Liver (tissue), 9 donors: ENCODE data around the gene ANXA11. TPM values are rescaled to one million over a fixed set of nuclear protein-coding genes. Genes with fewer than 3 reads are reported as not detected.

ENCODE experiments used
- DNase-seq: peaks from one replicate; pipeline ENCODE4 v3.0.0-alpha.2; 2017; ENCODE audit warnings: low spot score
- H3K27ac ChIP-seq, 2 donors: one replicate each; pipeline ENCODE4 v1.7.0; 2013; ENCODE audit warnings: inconsistent platforms in 2 of 2, low read length in 2 of 2, control low read depth in 1 of 2, low read depth in 1 of 2, mild to moderate bottlenecking in 1 of 2
- H3K27me3 ChIP-seq, 4 donors: one replicate each; pipeline versions ENCODE4 v1.6.1 to v1.7.0; 2013; ENCODE audit warnings: low read length in 3 of 4, inconsistent platforms in 1 of 4, mild to moderate bottlenecking in 1 of 4, moderate library complexity in 1 of 4; ENCODE audit not compliant: control insufficient read depth in 4 of 4, insufficient read depth in 4 of 4
- H3K36me3 ChIP-seq, 4 donors: one replicate each; pipeline versions ENCODE4 v1.6.1 to v1.7.0; 2013; ENCODE audit warnings: low read length in 3 of 4, mild to moderate bottlenecking in 3 of 4, low read depth in 1 of 4, moderate library complexity in 1 of 4; ENCODE audit not compliant: control insufficient read depth in 4 of 4, insufficient read depth in 3 of 4
- H3K4me1 ChIP-seq, 4 donors: one replicate each; pipeline versions ENCODE4 v1.6.1 to v1.7.0; 2013; ENCODE audit warnings: low read length in 3 of 4, mild to moderate bottlenecking in 3 of 4, moderate library complexity in 1 of 4; ENCODE audit not compliant: control insufficient read depth in 4 of 4, insufficient read depth in 4 of 4
- H3K4me3 ChIP-seq, 3 donors: one replicate each; pipeline versions ENCODE4 v1.6.1 to v1.7.0; 2013; ENCODE audit warnings: low read length in 3 of 3, control low read depth in 1 of 3, low read depth in 1 of 3, mild to moderate bottlenecking in 1 of 3
- H3K9ac ChIP-seq, 2 donors: one replicate each; pipeline ENCODE4 v1.7.0; 2013; ENCODE audit warnings: low read length in 2 of 2, mild to moderate bottlenecking in 2 of 2, moderate library complexity in 2 of 2, control low read depth in 1 of 2, low read depth in 1 of 2
- H3K9me3 ChIP-seq, 4 donors: one replicate each; pipeline versions ENCODE4 v1.6.1 to v1.7.0; 2013; ENCODE audit warnings: low read length in 3 of 4; ENCODE audit not compliant: control insufficient read depth in 4 of 4
- CTCF ChIP-seq: fragments of 150-350 bp; IDR thresholded peaks from 2 replicates; pipeline ENCODE4 v1.5.1; 2017; ENCODE audit warnings: improper control_type of control experiment, low read depth, low read length; ENCODE audit not compliant: missing input control
- FOXA1 ChIP-seq: IDR thresholded peaks from 2 replicates; pipeline ENCODE4 v1.6.1; 2016; ENCODE audit warnings: antibody characterized with exemption
- FOXA2 ChIP-seq: IDR thresholded peaks from 2 replicates; pipeline ENCODE4 v1.6.1; 2016; ENCODE audit warnings: antibody characterized with exemption
- JUND ChIP-seq, 2 donors: IDR thresholded peaks; 2 replicates each; pipeline ENCODE4 v1.6.1; 2016; ENCODE audit warnings: antibody characterized with exemption in 2 of 2
- MAX ChIP-seq: IDR thresholded peaks from 2 replicates; pipeline ENCODE4 v1.6.1; 2016; ENCODE audit warnings: antibody characterized with exemption
- RAD21 ChIP-seq, 2 donors: IDR thresholded peaks; 2 replicates each; pipeline ENCODE4 v1.6.1; 2016; ENCODE audit warnings: antibody characterized with exemption in 2 of 2, mild to moderate bottlenecking in 2 of 2
- RXRA ChIP-seq, 2 donors: IDR thresholded peaks; 2 replicates each; pipeline ENCODE4 v1.6.1; 2017 to 2018; ENCODE audit warnings: antibody characterized with exemption in 2 of 2, mild to moderate bottlenecking in 1 of 2
- SP1 ChIP-seq: IDR thresholded peaks from 2 replicates; pipeline ENCODE4 v1.6.1; 2018; ENCODE audit warnings: antibody characterized with exemption, mild to moderate bottlenecking
- TAF1 ChIP-seq: conservative IDR thresholded peaks from 2 replicates; pipeline ENCODE4 v1.6.1; 2016; ENCODE audit warnings: antibody characterized with exemption, mild to moderate bottlenecking
- YY1 ChIP-seq: IDR thresholded peaks from 2 replicates; pipeline ENCODE4 v1.6.1; 2016; ENCODE audit warnings: antibody characterized with exemption, mild to moderate bottlenecking
- WGBS: extraction: QIAGEN DNeasy Blood & Tissue Kit; methylation state at CpG from one replicate; pipeline ENCODE4 v1.1.7; 2013; 5-methylcytosine and 5-hydroxymethylcytosine counted together
- polyA plus RNA-seq, 2 donors: library from polyadenylated mRNA; stranded (reverse) in 1 of 2; unstranded in 1 of 2; fragments of 200-250 nt in 1 of 2; fragments of >200 nt in 1 of 2; fragmentation: Nextera tagmentation in 1 of 2; extraction: Ambion mirVana in 1 of 2; gene quantifications; one replicate each; pipeline versions ENCODE4 v1.2.1 to v1.2.3, GENCODE V29; 2013 to 2015
- total RNA-seq, 2 donors: library from RNA; depleted of rRNA; stranded (reverse); fragments of >200 nt; gene quantifications; one replicate each; pipeline ENCODE4 v1.2.3, GENCODE V29; 2014
- TF ChIP-seq, protein P1 (sequence below): IDR thresholded peaks from 2 replicates; pipeline ENCODE4 v1.6.1; 2016; ENCODE audit warnings: antibody characterized with exemption, mild to moderate bottlenecking
- donor health status: healthy.
- donor health status: healthy.
- donor health status: healthy.
- donor health status: healthy.
- donor health status: healthy.

Gene ANXA11
- total and polyA plus RNA-seq, 4 donors, result 14.0 to 40.4 (median 24.8) TPM

- Histone ChIP-seq H3K9me3 (no peaks in the 10 kb centered on the region), H3K27ac (no peak overlapping the region), H3K36me3 (peaks cover 5 to 49% (median 29%) of the 10 kb centered on the region in 4 donors), H3K9ac (no peak overlapping the region), H3K27me3 (no peaks in the 10 kb centered on the region), H3K4me1 (no peaks in the 10 kb centered on the region), H3K4me3 (no peak overlapping the region)
- no peak for DNase-seq
- TF ChIP-seq SP1 (no peak), JUND (IDR thresholded peaks at IDR 0.05) (no peak), YY1 (no peak), FOXA2 (no peak)
- TF ChIP-seq, protein P1, sequence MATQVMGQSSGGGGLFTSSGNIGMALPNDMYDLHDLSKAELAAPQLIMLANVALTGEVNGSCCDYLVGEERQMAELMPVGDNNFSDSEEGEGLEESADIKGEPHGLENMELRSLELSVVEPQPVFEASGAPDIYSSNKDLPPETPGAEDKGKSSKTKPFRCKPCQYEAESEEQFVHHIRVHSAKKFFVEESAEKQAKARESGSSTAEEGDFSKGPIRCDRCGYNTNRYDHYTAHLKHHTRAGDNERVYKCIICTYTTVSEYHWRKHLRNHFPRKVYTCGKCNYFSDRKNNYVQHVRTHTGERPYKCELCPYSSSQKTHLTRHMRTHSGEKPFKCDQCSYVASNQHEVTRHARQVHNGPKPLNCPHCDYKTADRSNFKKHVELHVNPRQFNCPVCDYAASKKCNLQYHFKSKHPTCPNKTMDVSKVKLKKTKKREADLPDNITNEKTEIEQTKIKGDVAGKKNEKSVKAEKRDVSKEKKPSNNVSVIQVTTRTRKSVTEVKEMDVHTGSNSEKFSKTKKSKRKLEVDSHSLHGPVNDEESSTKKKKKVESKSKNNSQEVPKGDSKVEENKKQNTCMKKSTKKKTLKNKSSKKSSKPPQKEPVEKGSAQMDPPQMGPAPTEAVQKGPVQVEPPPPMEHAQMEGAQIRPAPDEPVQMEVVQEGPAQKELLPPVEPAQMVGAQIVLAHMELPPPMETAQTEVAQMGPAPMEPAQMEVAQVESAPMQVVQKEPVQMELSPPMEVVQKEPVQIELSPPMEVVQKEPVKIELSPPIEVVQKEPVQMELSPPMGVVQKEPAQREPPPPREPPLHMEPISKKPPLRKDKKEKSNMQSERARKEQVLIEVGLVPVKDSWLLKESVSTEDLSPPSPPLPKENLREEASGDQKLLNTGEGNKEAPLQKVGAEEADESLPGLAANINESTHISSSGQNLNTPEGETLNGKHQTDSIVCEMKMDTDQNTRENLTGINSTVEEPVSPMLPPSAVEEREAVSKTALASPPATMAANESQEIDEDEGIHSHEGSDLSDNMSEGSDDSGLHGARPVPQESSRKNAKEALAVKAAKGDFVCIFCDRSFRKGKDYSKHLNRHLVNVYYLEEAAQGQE, result no peak
- WGBS, result 89% methylated on average over 8 of the region's 8 CpGs
Observed at GRCh38 chr10:80163741-80164341, 41.5 kb downstream of the ANXA11 start.

- no peak for DNase-seq
- TF ChIP-seq RAD21 (IDR thresholded peaks at IDR 0.05) (peak; percentile 49 to 63), CTCF (peak; percentile 29), SP1 (no peak)
- H3K27ac ChIP-seq, result no peak overlapping the region
- 85% methylated on average over 21 of the region's 21 CpGs for WGBS
- H3K4me1 ChIP-seq, result peaks cover 0 to 3% (median 0%) of the 10 kb centered on the region in 4 donors
- H3K4me3 ChIP-seq, result no peak overlapping the region
- no peaks in the 10 kb centered on the region for H3K27me3 ChIP-seq
- H3K9ac ChIP-seq, result no peak overlapping the region
- H3K36me3 ChIP-seq, result peaks cover 6 to 67% (median 39%) of the 10 kb centered on the region in 4 donors
- H3K9me3 ChIP-seq, result no peaks in the 10 kb centered on the region
Observed at GRCh38 chr10:80161321-80162083, 43.8 kb downstream of the ANXA11 start.

DNA sequence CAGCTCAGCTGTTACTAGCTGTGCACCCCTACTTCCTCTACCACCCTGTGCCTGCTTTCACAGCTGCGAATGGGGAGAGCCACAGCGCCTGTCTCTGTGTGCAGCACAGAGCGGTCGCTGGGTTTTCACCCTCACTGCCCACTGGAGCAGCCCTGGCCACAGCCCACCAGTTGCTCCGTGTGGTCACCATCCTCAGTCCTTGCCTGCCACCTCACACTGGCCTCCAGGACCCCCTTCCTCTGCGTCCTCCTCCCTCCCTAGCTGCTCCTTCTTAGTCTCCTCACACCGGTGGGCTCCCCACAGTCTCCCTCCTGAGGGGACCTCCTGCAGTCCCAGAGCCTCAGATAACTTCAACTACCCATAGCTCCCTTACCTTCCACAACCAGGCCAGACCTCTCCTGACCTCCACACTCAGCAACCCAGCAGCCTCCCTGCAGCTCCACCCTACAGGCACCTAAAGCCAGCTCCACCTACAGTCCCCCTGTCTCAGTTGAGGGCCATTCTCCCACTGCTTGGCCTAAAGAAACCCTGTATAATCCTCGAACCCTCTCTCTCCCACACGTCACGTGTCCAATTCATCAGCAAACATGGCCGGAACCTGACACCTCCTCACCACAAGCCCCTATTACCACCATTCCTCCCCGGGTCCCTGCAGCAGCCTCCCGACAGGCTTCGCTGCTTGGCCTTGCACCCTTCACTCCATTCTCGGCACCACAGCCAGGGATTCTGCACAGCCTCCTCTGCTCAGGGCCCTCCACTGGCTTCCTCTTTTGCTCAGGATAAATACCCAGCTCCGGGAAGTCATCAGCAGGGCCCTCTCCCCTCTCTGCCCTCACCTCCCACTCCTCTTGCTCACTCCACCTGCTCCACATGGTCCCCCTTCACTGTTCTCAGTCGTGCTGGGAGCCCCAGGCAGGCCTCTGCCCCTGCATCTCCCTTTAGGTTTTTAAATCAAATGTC lies 44.7 kb downstream of the ANXA11 start:
- H3K36me3 ChIP-seq, result peaks cover 6 to 67% (median 38%) of the 10 kb centered on the region in 4 donors
- peaks cover 0 to 3% (median 0%) of the 10 kb centered on the region in 4 donors for H3K4me1 ChIP-seq
- no peak overlapping the region for H3K27ac ChIP-seq
- no peak overlapping the region for H3K4me3 ChIP-seq
- no peaks in the 10 kb centered on the region for H3K27me3 ChIP-seq
- 95% methylated on average over 17 of the region's 17 CpGs for WGBS
- DNase-seq, result no peak
- no peak overlapping the region for H3K9ac ChIP-seq
- no peaks in the 10 kb centered on the region for H3K9me3 ChIP-seq
- TF ChIP-seq FOXA2 (no peak), RXRA (IDR thresholded peaks at IDR 0.05) (no peak), MAX (no peak), CTCF (no peak), TAF1 (no peak), FOXA1 (no peak)
- TF ChIP-seq, protein P1, result no peak
